Activated CD4-positive, alpha-beta T cell treated with anti-CD3 and anti-CD28 coated beads, Interleukin-2, amount 10 ng/mL, durations not matched to agents 7 days and 5 days (primary cell): ENCODE data around the gene PLAAT3. TPM values are rescaled to one million over a fixed set of nuclear protein-coding genes. Genes with fewer than 3 reads are reported as not detected.
"Not testable (repeated sequence)": the region's sequence is repeated elsewhere in the genome, so short reads cannot be mapped to it uniquely, and the experiment has no call there.

Experiments
- CTCF ChIA-PET: fragments of 350-600 bp; sonication (Branson Sonifier 250); formaldehyde crosslinking; loops from one replicate; lab custom pipeline; 2021; ENCODE audit warnings: antibody characterized with exemption; lab: Charles Lee
- POLR2A ChIA-PET: fragments of 350-600 bp; sonication (Branson Sonifier 250); formaldehyde crosslinking; loops from one replicate; lab custom pipeline; 2021; ENCODE audit warnings: antibody characterized with exemption; lab: Charles Lee
- DNase-seq: peaks from one replicate; pipeline ENCODE4 v3.0.0-alpha.2; 2020
- H3K27ac Mint-ChIP-seq: one replicate; pipeline ENCODE4 v1.8.0; 2021; ENCODE audit warnings: mild to moderate bottlenecking, moderate library complexity, mixed read lengths
- H3K27me3 Mint-ChIP-seq: one replicate; pipeline ENCODE4 v1.8.0; 2021; ENCODE audit warnings: mixed read lengths
- H3K36me3 Mint-ChIP-seq: one replicate; pipeline ENCODE4 v1.8.0; 2021; ENCODE audit warnings: low read depth, mixed read lengths
- H3K4me1 Mint-ChIP-seq: one replicate; pipeline ENCODE4 v1.8.0; 2021; ENCODE audit warnings: mixed read lengths
- H3K4me3 Mint-ChIP-seq: one replicate; pipeline ENCODE4 v1.8.0; 2021; ENCODE audit warnings: mild to moderate bottlenecking, moderate library complexity, mixed read lengths
- H3K9me3 Mint-ChIP-seq: one replicate; pipeline ENCODE4 v1.8.0; 2021; ENCODE audit warnings: mixed read lengths
- total RNA-seq, 2 experiments: library from RNA; stranded (reverse); gene quantifications; one replicate each; pipeline ENCODE4 v1.2.3, GENCODE V29; 2021

The PLAAT3 gene
- total RNA-seq, 2 experiments from 2014 or later, result 1.3 to 1.9 TPM

- ChIA-PET POLR2A (interaction anchor here (0.6 kb wide), 1 partner anchor 321 kb away, joined by 3 read pairs; no protein-coding TSS in a partner anchor), CTCF (interaction anchor here (1.1 to 2.0 kb wide), 2 partner anchors 15 to 22 kb away, joined by 3 to 8 read pairs; partner anchors contain the start of gene PLAAT4)
- H3K27ac Mint-ChIP-seq, result peak overlapping the region; percentile 21
- H3K4me1 Mint-ChIP-seq, result peaks cover 51% of the 10 kb centered on the region
- DNase-seq, result no peak
- peaks cover 2% of the 10 kb centered on the region for H3K27me3 Mint-ChIP-seq
- no peak overlapping the region for H3K4me3 Mint-ChIP-seq
- H3K9me3 Mint-ChIP-seq, result no peaks in the 10 kb centered on the region
- peaks cover 2% of the 10 kb centered on the region for H3K36me3 Mint-ChIP-seq
Observed at GRCh38 chr11:63558459-63559157, 55.6 kb downstream of the PLAAT3 start.

GRCh38 chr11:63557570-63557969 is 56.7 kb downstream of the PLAAT3 start:
- H3K9me3 Mint-ChIP-seq, result no peaks in the 10 kb centered on the region
- H3K27ac Mint-ChIP-seq, result no peak overlapping the region
- ChIA-PET POLR2A (no interaction called here), CTCF (interaction anchor here (2.0 kb wide), 1 partner anchor 21 kb away, joined by 8 read pairs; the partner anchor contains the start of gene PLAAT4)
- peaks cover 2% of the 10 kb centered on the region for H3K27me3 Mint-ChIP-seq
- H3K36me3 Mint-ChIP-seq, result peaks cover 4% of the 10 kb centered on the region
- DNase-seq, result no peak
- H3K4me1 Mint-ChIP-seq, result peaks cover 56% of the 10 kb centered on the region
- H3K4me3 Mint-ChIP-seq, result no peak overlapping the region

GRCh38 chr11:63556404-63557013 is 57.7 kb downstream of the PLAAT3 start:
- H3K4me3 Mint-ChIP-seq, result no peak overlapping the region
- no peak overlapping the region for H3K27ac Mint-ChIP-seq
- peaks cover 2% of the 10 kb centered on the region for H3K27me3 Mint-ChIP-seq
- H3K4me1 Mint-ChIP-seq, result peaks cover 55% of the 10 kb centered on the region
- H3K9me3 Mint-ChIP-seq, result no peaks in the 10 kb centered on the region
- no peak for DNase-seq
- H3K36me3 Mint-ChIP-seq, result peaks cover 4% of the 10 kb centered on the region
- POLR2A ChIA-PET, result interaction anchor here (0.6 kb wide), 1 partner anchor 92 kb away, joined by 5 read pairs; no protein-coding TSS in a partner anchor
- CTCF ChIA-PET, result interaction anchor here (0.6 to 1.0 kb wide), 4 partner anchors 10 to 126 kb away, joined by 3 to 4 read pairs (median 3); no protein-coding TSS in a partner anchor

- no peak for DNase-seq
- POLR2A ChIA-PET, result no interaction called here
Observed at GRCh38 chr11:63554877-63555223, 59.4 kb downstream of the PLAAT3 start.

GRCh38 chr11:63553759-63554158 is 60.5 kb downstream of the PLAAT3 start:
- peaks cover 4% of the 10 kb centered on the region for H3K36me3 Mint-ChIP-seq
- H3K4me1 Mint-ChIP-seq, result peaks cover 51% of the 10 kb centered on the region
- H3K9me3 Mint-ChIP-seq, result no peaks in the 10 kb centered on the region
- ChIA-PET POLR2A (interaction anchor here (0.6 to 1.0 kb wide), 3 partner anchors 17 to 52 kb away, joined by 3 to 6 read pairs (median 3); partner anchors contain the start of gene PLAAT4), CTCF (interaction anchor here (0.5 to 3.0 kb wide), 5 partner anchors 8 to 1475 kb away, joined by 3 to 10 read pairs (median 4); partner anchors contain the start of gene PLAAT4)
- H3K27me3 Mint-ChIP-seq, result no peaks in the 10 kb centered on the region
- peak overlapping the region; percentile 96 for H3K27ac Mint-ChIP-seq
- DNase-seq, result peak; percentile 64
- H3K4me3 Mint-ChIP-seq, result peak overlapping the region; percentile 49

More at GRCh38 chr11:63554877-63555223, 59.4 kb downstream of the PLAAT3 start:
- no peak overlapping the region for H3K4me3 Mint-ChIP-seq
- no peaks in the 10 kb centered on the region for H3K27me3 Mint-ChIP-seq
- H3K4me1 Mint-ChIP-seq, result peaks cover 50% of the 10 kb centered on the region
- H3K9me3 Mint-ChIP-seq, result no peaks in the 10 kb centered on the region
- CTCF ChIA-PET, result interaction anchor here (1.6 to 3.0 kb wide), 2 partner anchors 9 to 17 kb away, joined by 4 to 10 read pairs; partner anchors contain the start of gene PLAAT4
- H3K27ac Mint-ChIP-seq, result peak overlapping the region; percentile 96
- peaks cover 4% of the 10 kb centered on the region for H3K36me3 Mint-ChIP-seq

- H3K36me3 Mint-ChIP-seq, result peaks cover 4% of the 10 kb centered on the region
- no peak overlapping the region for H3K4me3 Mint-ChIP-seq
- CTCF ChIA-PET, result interaction anchor here (2.1 to 3.0 kb wide), 3 partner anchors 9 to 15 kb away, joined by 4 to 10 read pairs (median 9); partner anchors contain the start of gene PLAAT4
- H3K27ac Mint-ChIP-seq, result peak overlapping the region; percentile 96
- POLR2A ChIA-PET, result no interaction called here
- H3K4me1 Mint-ChIP-seq, result peaks cover 51% of the 10 kb centered on the region
- no peaks in the 10 kb centered on the region for H3K9me3 Mint-ChIP-seq
- DNase-seq, result no peak
- H3K27me3 Mint-ChIP-seq, result no peaks in the 10 kb centered on the region
Observed at GRCh38 chr11:63552921-63553320, 61.3 kb downstream of the PLAAT3 start.

- H3K36me3 Mint-ChIP-seq, result peaks cover 12% of the 10 kb centered on the region
- no peaks in the 10 kb centered on the region for H3K9me3 Mint-ChIP-seq
- no peak overlapping the region for H3K4me3 Mint-ChIP-seq
- peak overlapping the region; percentile 96 for H3K27ac Mint-ChIP-seq
- H3K27me3 Mint-ChIP-seq, result no peaks in the 10 kb centered on the region
- POLR2A ChIA-PET, result no interaction called here
- DNase-seq, result no peak
- peaks cover 51% of the 10 kb centered on the region for H3K4me1 Mint-ChIP-seq
- CTCF ChIA-PET, result interaction anchor here (0.6 to 3.5 kb wide), 7 partner anchors 9 to 56 kb away, joined by 3 to 12 read pairs (median 4); partner anchors contain the start of genes PLAAT2 and PLAAT4
Observed at GRCh38 chr11:63551889-63552266, 62.4 kb downstream of the PLAAT3 start.

GRCh38 chr11:63551091-63551888 is 62.9 kb downstream of the PLAAT3 start:
- Mint-ChIP-seq H3K27ac (peak overlapping the region; percentile 86), H3K36me3 (peaks cover 18% of the 10 kb centered on the region), H3K9me3 (no peaks in the 10 kb centered on the region), H3K4me1 (peaks cover 50% of the 10 kb centered on the region), H3K4me3 (peak overlapping the region; percentile 59), H3K27me3 (no peaks in the 10 kb centered on the region)
- ChIA-PET CTCF (interaction anchor here (0.6 to 3.5 kb wide), 6 partner anchors 9 to 57 kb away, joined by 3 to 12 read pairs (median 6); partner anchors contain the start of genes PLAAT2 and PLAAT4), POLR2A (no interaction called here)
- peak; percentile 35 for DNase-seq

GRCh38 chr11:63550156-63550700 is 64.0 kb downstream of the PLAAT3 start:
- DNase-seq, H3K4me3 Mint-ChIP-seq, H3K27ac Mint-ChIP-seq, POLR2A ChIA-PET, H3K9me3 Mint-ChIP-seq, H3K27me3 Mint-ChIP-seq: not testable (repeated sequence)
- Mint-ChIP-seq H3K36me3 (peaks cover 27% of the 10 kb centered on the region), H3K4me1 (peaks cover 45% of the 10 kb centered on the region)
- CTCF ChIA-PET, result interaction anchor here (1.3 to 3.5 kb wide), 3 partner anchors 8 to 33 kb away, joined by 3 to 12 read pairs (median 9); partner anchors contain the start of gene PLAAT4

- CTCF ChIA-PET, result interaction anchor here (0.5 to 3.5 kb wide), 3 partner anchors 12 to 337 kb away, joined by 3 to 12 read pairs (median 6); partner anchors contain the start of gene PLAAT4
Observed at GRCh38 chr11:63549411-63549810, 64.8 kb downstream of the PLAAT3 start.

GRCh38 chr11:63548178-63548577 is 66.1 kb downstream of the PLAAT3 start:
- ChIA-PET CTCF (interaction anchor here (1.4 kb wide), 1 partner anchor 12 kb away, joined by 6 read pairs; the partner anchor contains the start of gene PLAAT4), POLR2A (no interaction called here)
- Mint-ChIP-seq H3K4me3 (no peak overlapping the region), H3K36me3 (peaks cover 41% of the 10 kb centered on the region), H3K27me3 (no peaks in the 10 kb centered on the region), H3K9me3 (no peaks in the 10 kb centered on the region), H3K4me1 (peaks cover 28% of the 10 kb centered on the region), H3K27ac (no peak overlapping the region)
- no peak for DNase-seq

More at GRCh38 chr11:63549411-63549810, 64.8 kb downstream of the PLAAT3 start:
- no peak for DNase-seq
- no peaks in the 10 kb centered on the region for H3K27me3 Mint-ChIP-seq
- no peaks in the 10 kb centered on the region for H3K9me3 Mint-ChIP-seq
- H3K36me3 Mint-ChIP-seq, result peaks cover 34% of the 10 kb centered on the region
- no peak overlapping the region for H3K27ac Mint-ChIP-seq
- POLR2A ChIA-PET, result no interaction called here
- H3K4me1 Mint-ChIP-seq, result peaks cover 40% of the 10 kb centered on the region
- no peak overlapping the region for H3K4me3 Mint-ChIP-seq
